HG03565 (cell line): ENCODE results near the gene ATRNL1.
"Not testable (repeated sequence)": the region's sequence is repeated elsewhere in the genome, so short reads cannot be mapped to it uniquely, and the experiment has no call there.

ENCODE experiments used
- ATAC-seq: cut with Tn5 transposase; IDR thresholded peaks from one replicate; pipeline ENCODE4 v1.9.1; 2021; ENCODE audit warnings: mild to moderate bottlenecking, moderate library complexity; ENCODE audit not compliant: unreplicated experiment

The ATRNL1 gene

GRCh38 chr10:115398026-115398425, 304.9 kb downstream of the ATRNL1 start:
- no peak for ATAC-seq

- ATAC-seq = no peak
These were observed 309.5 kb downstream of the ATRNL1 start for GRCh38 chr10:115402699-115403098.

GRCh38 chr10:115405838-115406237, 312.7 kb downstream of the ATRNL1 start:
- not testable (repeated sequence) for ATAC-seq

- no peak for ATAC-seq
These were observed 316.2 kb downstream of the ATRNL1 start for GRCh38 chr10:115409347-115409746.

- ATAC-seq = peak; percentile 95
These were observed 324.6 kb downstream of the ATRNL1 start for GRCh38 chr10:115417585-115418265.

GRCh38 chr10:115422624-115423023, 329.5 kb downstream of the ATRNL1 start:
- ATAC-seq = no peak

- no peak for ATAC-seq
These were observed 334.4 kb downstream of the ATRNL1 start for GRCh38 chr10:115427611-115428010.

- ATAC-seq = no peak
These were observed 339.1 kb downstream of the ATRNL1 start for GRCh38 chr10:115432188-115432819.

- no peak for ATAC-seq
These were observed 343.8 kb downstream of the ATRNL1 start for GRCh38 chr10:115436999-115437398.

GRCh38 chr10:115441907-115442545, 348.9 kb downstream of the ATRNL1 start:
- ATAC-seq = no peak

GRCh38 chr10:115456812-115457211, 363.6 kb downstream of the ATRNL1 start:
- no peak for ATAC-seq

GRCh38 chr10:115483294-115483693, 390.1 kb downstream of the ATRNL1 start:
- ATAC-seq = no peak

GRCh38 chr10:115491526-115492140, 398.5 kb downstream of the ATRNL1 start:
- no peak for ATAC-seq

- no peak for ATAC-seq
These were observed 410.4 kb downstream of the ATRNL1 start for GRCh38 chr10:115503546-115503945.

- ATAC-seq = no peak
These were observed 421.7 kb downstream of the ATRNL1 start for GRCh38 chr10:115514895-115515294.

GRCh38 chr10:115525141-115525540, 432.0 kb downstream of the ATRNL1 start:
- no peak for ATAC-seq

- ATAC-seq = not testable (repeated sequence)
These were observed 434.5 kb downstream of the ATRNL1 start for GRCh38 chr10:115527682-115528081.

- not testable (repeated sequence) for ATAC-seq
These were observed 443.2 kb downstream of the ATRNL1 start for GRCh38 chr10:115536401-115536800.

GRCh38 chr10:115539142-115539762, 446.1 kb downstream of the ATRNL1 start:
- ATAC-seq = no peak

GRCh38 chr10:115555887-115556402, 462.8 kb downstream of the ATRNL1 start:
- no peak for ATAC-seq

GRCh38 chr10:115558252-115558651, 465.1 kb downstream of the ATRNL1 start:
- no peak for ATAC-seq
